Inflammatory macrophage treated with lipopolysaccharide for 1 hour (primary cell): ENCODE data around the gene CHCHD5.
"Not testable (repeated sequence)": the region's sequence is repeated elsewhere in the genome, so short reads cannot be mapped to it uniquely, and the experiment has no call there.

ENCODE experiments used
- DNase-seq, 2 donors: peaks; one replicate each; pipeline ENCODE4 v3.0.0-alpha.2; 2020 to 2022

Gene CHCHD5

DNA sequence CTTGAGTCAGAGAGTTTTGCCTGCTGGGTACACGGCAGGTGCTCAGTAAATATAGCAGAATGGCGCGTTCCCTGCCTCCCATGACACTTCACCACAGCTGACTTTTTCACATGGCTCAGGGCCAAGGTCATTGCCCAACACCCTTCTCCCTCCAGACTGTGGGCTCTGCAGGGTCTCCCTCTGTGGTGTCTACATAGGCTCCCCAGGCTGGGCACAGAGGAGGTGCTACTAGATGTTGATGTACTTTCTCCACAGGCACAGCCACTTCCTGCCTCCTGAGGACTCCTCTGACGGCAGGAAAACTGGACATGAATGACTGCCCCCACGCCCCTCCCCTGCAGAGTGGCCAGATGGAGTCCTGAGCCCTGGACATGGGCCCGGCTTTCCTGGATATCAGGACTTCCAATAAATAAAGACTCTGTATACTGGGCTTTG lies 4.2 kb downstream of the CHCHD5 start:
- no peak for DNase-seq

DNA sequence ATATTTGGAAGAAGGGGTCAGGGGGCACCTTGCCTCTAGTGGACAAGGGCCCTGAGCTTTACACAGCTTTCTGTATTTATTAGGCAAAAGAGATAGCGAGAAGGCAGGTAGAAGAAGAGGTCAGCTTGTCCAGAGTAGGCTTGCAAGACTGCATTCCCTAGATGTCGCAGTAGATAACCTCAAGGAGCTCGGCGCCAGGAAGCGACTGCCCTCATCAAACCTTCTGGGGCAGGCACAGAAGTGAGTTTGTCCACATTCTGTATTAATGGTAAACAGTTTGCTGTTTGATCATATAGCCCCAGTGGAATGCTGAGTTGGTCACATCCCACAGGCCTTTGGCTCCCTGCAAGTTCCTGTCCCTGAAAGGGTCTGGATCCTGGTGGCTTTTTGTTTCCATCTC lies 7.0 kb downstream of the CHCHD5 start:
- DNase-seq = no peak

DNA sequence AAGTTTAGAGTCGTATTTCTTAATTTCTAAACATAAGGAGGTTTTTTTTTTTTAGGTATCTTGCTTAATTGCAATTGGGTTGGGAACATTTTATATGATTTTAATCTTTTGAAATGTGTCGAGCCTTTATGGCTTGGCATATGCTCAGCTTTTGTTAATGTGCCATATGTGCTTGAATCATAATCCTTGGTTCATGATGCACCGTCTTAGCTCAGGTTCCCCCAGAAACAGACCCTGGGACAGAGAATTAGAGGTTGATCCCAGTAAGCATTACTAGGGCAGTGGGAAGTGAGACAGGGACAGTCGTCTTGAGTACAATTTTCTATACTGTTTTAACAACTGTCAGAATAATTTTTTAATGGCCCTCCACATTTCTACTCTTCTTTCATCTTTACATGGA lies 9.3 kb downstream of the CHCHD5 start:
- no peak for DNase-seq

DNA sequence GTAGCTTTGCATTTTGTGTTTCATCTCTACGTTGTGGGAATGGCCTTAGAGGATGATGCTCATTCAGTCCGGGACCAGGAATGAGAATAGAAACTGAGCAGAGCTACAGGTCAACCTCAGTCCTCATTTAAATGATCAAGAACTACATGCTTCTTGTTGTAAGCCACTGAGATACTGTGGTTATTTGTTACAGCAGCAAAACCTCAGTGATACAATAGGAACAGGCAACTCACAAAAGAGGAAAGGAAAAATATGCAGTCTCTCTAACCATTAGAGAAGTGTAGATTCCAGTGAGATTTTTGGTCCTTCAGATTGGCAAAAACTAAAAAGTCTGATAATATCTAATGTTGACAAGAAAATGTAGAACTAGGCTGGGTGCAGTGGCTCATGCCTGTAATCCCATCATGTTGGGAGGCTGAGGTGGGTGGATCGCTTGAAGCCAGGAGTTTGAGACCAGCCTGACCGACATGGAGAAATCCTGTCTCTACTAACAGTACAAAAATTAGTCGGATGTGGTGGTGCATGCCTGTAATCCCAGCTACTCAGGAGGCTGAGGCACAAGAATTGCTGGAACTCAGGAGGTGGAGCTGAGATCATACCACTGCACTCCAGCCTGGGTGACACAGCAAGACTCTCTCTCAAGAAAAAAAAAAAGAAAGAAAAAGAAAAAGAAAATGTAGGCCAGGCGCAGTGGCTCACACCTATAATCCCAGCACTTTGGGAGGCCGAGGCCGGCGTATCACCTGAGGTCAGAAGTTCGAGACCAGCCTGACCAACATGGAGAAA lies 13.3 kb downstream of the CHCHD5 start:
- DNase-seq = no peak

DNA sequence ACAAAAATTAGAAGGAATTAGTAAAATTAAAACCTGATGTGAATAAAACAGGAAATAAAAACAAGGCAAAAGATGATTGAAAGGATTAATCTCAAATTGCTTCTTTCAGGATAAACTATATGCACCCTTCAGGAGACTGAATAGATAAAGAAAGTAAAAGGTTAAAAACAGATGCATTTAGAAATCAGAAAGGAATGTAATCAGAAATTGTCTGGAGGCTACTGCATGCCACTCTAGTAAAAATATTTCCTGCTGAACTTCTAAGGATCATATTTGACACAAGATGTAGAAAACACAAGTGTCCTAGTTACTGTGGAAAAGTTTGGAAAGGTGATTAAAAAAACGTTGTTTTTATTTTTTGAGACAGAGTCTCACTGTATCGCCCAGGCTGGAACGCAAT lies 16.2 kb downstream of the CHCHD5 start:
- DNase-seq = no peak

DNA sequence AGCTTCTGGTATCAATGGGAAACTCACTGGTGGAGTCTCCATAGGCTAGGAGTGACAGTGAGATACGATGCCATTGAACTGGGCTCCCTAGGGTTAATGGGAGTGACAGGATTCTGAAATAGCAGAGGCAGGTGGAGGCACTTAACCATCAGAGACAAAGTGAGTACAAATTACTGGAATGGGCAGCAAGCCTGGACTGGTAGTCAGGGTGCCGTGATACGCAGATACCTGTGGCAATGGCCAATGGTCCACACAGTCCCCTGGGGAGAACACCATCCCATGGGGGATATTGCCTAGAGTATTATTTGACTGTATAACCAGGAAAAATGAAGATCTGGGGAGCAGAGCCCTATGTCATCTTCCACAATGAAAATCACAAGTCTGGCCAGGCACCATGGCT lies 17.3 kb downstream of the CHCHD5 start:
- DNase-seq = no peak

DNA sequence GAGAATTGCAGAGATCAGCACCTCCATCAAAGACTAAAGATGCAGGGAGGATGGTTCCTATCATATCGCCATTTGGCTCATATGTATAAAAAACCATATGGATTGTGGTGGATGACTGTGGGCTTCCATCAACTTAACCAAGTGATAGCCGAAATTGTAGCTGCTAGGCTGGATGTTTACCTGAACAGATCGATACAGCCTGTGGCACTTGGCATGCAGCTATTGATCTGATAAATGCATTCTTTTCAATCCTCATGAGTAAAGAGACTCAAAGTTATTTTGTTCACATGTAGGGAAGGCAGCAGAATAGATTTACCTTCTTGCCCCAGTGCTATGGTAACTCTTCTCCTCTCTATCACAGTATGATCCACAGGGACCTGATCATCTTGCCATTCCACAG lies 18.5 kb downstream of the CHCHD5 start:
- no peak for DNase-seq

DNA sequence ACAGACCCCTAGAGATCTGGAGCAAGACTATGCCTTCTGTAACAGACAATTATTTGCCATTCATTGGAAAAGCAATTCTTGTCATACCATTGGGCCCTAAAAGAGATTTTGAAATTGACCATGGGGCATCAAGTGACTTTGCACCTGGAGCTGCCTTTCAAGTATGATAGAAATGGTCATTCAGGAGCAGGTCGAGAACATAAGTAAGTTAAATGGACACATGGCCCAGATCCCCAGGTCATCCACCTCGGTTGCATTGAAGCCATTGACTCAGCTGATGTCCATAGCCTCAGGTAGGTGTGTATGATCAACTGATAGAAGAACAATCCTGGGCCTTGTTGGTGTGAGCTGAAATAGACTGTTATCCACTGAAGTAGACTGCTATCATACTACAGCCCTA lies 19.3 kb downstream of the CHCHD5 start:
- no peak for DNase-seq

DNA sequence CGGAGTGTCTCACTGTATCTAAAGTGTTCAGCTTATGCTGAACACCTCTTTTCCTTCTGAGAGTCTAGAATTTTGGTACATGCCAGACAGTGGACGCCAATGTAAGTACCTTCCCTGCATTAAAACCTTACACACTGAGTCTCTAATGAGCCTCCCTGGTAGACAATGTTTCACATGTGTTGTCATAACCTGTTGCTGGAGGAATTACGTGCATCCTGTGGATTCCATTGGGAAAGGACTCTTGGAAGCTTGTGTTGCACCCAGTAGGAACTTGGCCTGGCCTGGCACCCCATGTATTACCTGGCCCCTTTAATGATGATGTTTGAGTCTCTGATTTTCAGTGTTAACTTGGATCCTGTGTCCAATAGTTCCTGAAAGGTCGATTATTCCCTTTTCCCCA lies 20.5 kb downstream of the CHCHD5 start:
- no peak for DNase-seq

DNA sequence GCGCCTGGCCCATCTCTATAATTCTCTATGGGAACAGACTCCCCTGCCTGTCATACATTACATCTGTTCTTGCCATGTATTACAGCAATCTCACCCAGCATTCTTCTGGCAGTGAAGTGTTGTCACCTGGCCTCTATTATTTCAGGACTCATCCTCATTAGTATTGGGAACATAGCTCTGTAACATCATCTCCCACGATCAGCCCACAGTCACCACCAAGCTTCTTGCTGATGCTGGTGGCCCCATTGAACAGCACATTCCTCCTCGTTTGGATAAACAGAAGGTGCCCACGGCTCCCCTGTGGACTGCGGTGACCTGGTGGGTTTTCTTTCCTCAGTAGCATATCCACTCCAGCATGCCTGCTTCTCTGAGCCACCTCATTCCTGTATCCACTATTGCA lies 21.5 kb downstream of the CHCHD5 start:
- DNase-seq = no peak

DNA sequence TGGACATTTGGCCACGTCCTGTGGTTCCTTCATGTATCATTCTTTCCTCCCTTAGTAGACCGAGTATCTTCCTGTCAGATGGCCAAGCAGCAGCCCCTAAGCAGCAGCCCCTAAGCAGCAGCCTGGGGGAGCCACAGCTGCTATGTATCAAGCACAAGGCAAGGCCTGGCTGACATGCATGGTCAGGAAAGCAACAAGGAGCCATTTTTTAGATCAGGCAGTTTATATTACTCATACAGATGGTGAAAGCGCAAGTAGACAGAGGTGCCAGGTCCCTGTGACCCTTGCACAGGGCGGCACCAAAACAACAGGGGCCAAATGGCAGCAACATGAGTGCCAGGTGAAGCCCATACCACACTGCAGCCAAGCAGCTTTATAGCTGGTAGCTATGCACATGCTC lies 22.1 kb downstream of the CHCHD5 start:
- no peak for DNase-seq

DNA sequence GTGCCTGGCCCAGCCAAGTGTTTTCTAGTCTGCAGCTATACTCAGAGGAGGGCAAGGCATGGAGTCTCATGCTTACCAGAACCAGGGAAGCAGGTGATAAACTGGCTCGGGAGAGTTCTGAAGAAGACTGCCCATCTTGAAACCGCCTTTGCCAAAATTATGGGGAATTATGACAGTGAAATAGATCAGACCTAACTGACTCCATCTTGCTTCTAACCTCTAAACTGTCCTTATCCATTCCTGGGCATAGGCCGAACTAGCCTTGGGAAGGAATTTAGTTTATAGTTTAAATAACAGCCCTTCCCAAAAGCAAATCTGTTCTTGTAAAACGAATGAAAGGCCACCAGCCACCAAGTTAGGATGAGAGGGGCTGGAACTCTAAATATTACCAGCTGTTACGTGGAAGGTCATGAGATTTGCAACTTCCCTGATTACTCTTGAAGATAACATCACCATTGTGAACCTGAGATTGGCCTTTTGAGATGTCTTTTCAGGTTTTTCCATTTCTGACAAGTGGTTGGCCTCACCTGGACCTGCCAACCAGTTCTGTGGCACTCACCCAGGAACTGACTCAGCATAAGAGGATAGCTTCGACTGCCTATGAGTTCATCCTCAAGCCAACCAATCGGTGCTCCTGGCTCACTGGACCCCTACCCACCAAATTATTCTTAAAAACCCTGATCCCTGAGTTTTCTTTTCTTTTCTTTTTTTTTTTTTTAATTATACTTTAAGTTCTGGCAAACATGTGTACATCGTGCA lies 23.4 kb downstream of the CHCHD5 start:
- DNase-seq = no peak

DNA sequence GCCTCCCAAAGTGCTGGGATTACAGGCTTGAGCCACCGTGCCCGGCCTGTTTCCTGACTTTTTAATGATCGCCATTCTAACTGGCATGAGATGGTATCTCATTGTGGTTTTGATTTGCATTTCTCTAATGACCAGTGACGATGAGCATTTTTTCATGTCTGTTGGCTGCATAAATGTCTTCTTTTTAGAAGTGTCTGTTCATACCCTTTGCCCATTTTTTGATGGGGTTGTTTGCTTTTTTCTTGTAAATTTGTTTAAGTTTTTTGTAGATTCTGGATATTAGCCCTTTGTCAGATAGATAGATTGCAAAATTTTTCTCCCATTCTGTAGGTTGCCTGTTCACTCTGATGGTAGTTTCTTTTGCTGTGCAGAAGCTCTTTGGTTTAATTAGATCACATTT lies 24.9 kb downstream of the CHCHD5 start:
- not testable (repeated sequence) for DNase-seq

DNA sequence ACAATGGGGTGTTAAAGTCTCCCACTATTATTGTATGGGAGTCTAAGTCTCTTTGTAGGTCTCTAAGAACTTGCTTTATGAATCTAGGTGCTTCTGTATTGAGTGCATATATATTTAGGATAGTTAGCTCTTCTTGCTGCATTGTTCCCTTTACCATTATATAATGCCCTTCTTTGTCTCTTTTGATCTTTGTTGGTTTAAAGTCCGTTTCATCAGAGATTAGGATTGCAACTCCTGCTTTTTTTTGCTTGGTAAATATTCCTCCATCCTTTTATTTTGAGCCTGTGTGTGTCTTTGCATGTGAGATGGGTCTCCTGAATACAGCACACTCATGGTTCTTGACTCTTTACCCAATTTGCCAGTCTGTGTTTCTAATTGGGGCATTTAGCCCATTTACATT lies 27.9 kb downstream of the CHCHD5 start:
- not testable (repeated sequence) for DNase-seq

DNA sequence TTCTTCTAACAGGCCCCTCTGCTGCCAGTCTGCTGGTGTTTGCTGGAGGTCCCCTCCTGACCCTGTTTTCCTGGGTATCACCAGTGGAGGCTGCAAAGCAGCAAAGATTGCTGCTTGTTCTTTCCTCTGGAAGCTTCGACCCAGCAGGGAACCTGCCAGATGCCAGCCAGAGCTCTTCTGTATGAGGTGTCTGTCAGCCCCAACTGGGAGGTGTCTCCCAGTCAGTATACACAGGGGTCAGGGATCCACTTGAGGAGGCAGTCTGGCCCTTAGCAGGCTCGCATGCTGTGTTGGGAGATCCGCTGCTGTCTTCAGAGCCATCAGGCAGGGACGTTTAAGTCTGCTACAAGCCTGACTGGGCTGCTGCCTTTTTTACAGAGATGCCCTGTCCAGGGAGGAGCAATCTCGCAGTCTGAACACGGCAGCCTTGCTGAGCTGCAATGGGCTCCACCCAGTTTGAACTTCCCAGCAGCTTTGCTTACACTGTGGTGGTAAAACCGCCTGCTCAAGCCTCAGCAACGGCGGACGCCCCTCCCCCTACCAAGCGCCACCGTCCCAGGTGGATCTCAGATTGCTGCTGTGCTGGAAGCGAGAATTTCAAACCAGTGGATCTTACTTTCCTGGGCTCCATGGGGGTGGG lies 29.9 kb downstream of the CHCHD5 start:
- no peak for DNase-seq

DNA sequence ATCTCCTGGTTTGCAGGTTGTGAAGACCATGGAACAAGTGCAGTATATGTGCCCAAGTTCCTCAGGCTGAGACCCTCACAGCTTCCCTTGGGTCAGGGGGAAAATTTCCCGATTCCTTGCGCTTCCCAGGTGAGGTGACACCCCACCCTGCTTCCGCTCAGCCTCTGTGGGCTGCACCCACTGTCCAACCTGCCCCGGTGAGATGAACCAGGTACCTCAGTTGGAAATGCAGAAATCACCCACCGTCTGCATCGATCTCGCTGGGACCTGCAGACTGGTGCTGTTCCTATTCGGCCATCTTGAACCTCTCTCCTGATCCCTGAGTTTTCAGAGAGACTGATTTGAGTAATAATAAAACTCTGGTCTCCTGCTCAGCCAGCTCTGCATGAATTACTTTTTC lies 30.6 kb downstream of the CHCHD5 start:
- no peak for DNase-seq

DNA sequence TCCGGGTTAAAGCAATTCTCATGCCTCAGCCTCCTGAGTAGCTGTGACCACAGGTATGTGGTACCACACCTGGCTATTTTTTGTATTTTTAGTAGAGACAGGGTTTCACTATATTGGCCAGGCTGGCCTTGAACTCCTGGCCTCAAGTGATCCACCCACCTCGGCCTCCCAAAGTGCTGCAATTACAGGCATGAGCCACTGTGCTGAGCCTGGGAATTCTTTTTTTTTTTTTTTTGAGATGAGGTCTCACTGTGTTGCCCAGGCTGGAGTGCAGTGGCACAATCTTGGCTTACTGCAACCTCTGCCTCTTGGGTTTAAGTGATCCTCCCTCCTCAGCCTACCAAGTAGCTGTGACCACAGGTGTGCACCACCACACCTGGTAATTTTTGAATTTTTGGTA lies 31.4 kb downstream of the CHCHD5 start:
- DNase-seq = not testable (repeated sequence)

DNA sequence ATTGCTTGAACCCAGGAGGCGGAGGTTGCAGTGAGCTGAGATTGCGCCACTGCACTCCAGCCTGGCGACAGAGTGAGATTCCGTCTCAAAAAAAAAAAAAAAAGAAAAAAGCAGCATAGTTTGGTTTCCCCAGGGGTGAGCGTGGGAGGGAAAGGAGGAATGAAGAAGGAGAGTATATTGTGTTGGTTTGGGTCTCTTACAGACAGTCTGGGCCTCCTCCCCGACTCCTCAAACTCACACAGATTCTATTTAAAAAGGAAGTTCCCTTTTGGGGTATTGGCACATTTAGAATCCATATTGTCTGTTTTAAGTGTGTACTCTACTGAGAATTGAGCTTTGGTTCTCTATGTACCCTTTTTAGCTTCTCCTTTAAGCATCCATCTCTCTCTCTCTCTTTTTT lies 34.0 kb downstream of the CHCHD5 start:
- no peak for DNase-seq

DNA sequence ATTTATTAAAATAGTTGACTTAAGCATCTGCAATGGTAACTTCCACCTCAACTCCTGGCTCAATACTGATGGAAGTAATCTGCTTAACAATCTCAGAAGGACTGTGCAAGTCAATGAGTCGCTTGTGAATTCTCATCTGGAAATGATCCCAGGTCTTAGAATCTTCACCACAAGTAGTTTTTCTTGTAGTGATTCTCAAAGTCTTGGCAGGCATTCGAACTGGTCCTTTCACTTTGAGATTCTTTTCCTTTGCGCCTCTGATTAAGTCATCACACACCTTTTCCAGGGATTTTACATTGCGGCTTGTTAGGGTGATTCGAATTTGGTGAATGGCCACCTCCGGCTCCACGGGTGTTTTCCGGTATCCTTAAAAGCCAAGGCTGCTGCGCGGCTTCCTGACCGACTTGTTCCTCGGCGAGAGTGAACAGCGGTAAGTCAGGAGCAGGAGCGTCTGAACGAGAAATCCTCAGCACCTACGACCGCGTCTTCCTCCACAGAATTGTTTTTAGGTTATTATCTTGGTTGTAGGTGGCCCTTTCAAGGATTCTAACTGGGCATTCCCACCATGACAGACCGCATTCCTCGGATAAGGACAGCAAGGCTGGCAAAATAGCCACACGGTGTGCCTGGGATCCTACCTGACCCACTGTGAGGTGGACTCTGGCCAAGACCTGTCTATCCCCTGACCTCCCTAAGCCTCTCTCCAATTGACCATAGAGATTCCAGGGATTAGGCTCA lies 37.5 kb downstream of the CHCHD5 start:
- DNase-seq = no peak

DNA sequence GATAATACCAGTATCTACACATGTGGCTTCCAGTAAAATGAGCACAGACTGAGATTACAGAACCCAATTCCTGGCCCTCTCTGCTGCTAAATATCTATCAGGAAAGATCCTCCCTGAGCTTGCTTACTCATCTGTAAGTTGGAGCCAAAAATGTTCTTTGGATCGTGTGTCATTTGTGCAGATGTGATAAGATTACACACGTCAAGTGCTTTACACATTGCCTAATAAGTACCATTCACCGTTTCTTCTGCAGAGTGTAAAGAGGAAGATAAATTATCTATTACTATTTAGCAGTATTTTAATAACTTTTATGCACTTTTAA lies 38.1 kb downstream of the CHCHD5 start:
- peak in 1 of 2 donors; percentile 42 for DNase-seq

DNA sequence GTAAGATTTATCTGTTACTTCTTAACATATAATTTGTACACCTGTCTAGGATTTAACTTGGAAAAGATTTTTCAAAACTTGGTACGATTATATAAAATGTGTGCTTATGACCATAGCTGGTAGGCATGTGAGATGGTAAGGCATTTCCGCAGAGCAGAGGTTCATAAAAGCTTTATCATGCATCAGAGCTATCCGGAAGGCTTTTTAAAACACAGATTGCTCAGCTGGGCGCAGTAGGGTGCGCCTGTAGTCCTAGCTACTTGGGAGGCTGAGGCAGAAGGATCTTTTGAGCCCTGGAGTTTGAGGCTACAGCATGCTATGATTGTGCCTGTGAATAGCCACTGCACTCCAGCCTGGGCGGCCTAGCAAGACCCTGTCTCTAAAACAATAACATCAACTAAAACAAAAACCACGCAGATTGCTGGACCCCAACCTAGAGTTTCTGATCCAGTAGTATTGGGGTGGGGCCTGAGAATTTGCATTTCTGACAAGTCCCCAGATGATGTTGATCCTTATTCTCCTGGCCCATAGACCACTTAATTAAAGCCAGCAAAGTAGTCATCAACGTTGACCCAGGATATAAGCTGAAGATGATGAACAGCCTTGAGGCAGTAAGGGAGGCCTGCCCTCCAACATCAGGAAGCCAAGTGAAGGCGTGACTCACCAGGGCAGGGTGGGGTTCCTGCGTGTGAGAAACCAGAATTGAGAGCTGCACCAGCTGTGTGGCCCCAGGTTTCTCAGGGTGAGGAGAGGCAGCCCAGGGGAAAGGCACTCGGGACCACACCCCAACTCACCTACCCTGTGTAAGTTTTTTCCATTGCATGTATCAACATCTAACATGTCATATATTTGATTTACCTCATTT lies 39.7 kb downstream of the CHCHD5 start:
- DNase-seq = peak; percentile 47 to 63

DNA sequence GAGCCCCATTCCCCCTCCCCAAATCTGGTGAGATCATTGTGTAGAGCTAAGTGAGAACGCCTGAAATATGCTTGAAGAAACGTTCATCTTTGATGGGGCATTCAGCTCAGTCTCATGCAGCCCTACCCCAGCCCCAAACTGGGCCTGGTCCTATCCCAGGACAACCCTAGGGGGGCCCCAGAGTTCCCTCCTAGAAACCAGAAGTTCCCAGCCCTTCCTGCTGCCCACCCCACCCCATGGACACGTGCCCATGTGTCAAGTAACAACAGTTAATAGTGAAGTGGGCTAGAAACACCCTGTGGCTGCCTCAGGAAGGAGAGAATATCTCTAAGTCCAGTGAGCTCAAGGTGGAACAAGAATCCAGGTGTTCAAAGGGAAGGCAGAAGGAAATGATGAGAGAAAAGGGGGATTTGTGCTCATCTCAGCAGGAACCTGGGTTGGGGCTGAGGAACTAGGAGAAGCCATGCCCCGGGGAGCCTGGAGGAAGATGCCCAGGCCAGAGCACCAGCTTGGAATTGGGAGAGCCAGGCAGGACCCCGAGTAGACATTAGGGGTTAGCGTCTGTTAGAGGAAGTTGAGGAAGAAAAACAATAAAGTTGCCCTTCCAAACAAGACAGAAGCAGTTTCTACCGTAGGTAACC lies 41.2 kb downstream of the CHCHD5 start:
- no peak for DNase-seq
